T-helper 1 cell treated with Interleukin-12 subunit alpha and Interleukin-12 subunit beta and Interleukin-4 antibody, amounts not matched to agents 30 ng/mL and 1 ng/mL, for 36 hours (primary cell): ENCODE results near the gene SIDT1. TPM values are rescaled to one million over a fixed set of nuclear protein-coding genes. Genes with fewer than 3 reads are reported as not detected.

Experiments used
- intact Hi-C: fragments of 100-400 bp; cut with micrococcal nuclease; formaldehyde crosslinking; loops from one replicate; pipeline ENCODE4 v1.15.1; 2024
- total RNA-seq: library from RNA; stranded (reverse); gene quantifications from 2 replicates; pipeline ENCODE4 v1.2.3, GENCODE V29; 2022

The SIDT1 gene
- total RNA-seq, 1 donor from 2014 or later: 28.2 TPM

- intact Hi-C loops: no loop called here
Observed at GRCh38 chr3:113589971-113590370, 57.6 kb downstream of the SIDT1 start.

DNA sequence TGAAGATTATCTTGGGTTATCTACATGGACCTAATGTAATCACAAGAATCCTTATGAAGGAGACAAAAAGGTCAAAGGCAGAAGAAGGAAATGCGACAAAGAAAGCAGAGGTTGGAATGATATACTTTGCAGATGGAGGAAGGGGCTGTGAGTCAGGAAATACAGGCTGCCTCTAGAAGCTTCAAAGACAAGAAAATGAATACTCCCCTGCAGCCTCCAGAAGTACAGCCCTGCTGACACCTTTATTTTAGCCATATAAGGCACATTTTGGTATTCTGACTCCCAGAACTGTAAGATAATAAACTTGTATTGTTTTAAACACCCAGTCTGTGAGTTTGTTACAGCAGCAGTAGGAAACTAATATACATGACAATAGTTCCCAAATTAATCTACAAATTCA lies 58.6 kb downstream of the SIDT1 start:
- intact Hi-C loops: no loop called here

DNA sequence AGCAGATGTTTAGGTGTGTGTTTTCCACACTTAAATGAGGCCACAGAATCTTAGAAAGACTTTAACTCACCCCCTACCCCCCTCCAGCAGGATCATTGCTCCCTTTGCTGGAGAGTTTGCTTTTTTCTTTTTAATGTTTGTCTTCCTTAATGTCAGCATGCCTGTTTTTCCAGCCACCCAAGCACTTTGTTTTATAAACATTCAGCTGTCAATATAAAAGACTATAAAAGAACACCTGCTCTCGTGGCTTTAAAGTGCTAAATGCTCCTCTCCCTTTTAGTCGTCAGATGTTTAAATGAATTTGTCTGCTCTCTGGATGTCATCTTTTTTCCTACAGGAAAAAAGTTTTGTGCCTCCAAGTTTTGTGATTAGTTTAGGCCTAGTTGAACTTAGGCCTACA lies 61.7 kb downstream of the SIDT1 start:
- intact Hi-C loops: no loop called here

- intact Hi-C loops: no loop called here
Observed at GRCh38 chr3:113597596-113598354, 65.4 kb downstream of the SIDT1 start.

GRCh38 chr3:113600418-113601182 lies 68.2 kb downstream of the SIDT1 start:
- intact Hi-C loops: no loop called here

GRCh38 chr3:113601240-113601639 lies 68.9 kb downstream of the SIDT1 start:
- intact Hi-C loops: no loop called here

- intact Hi-C loops: no loop called here
Observed at GRCh38 chr3:113602256-113602655, 69.9 kb downstream of the SIDT1 start.

DNA sequence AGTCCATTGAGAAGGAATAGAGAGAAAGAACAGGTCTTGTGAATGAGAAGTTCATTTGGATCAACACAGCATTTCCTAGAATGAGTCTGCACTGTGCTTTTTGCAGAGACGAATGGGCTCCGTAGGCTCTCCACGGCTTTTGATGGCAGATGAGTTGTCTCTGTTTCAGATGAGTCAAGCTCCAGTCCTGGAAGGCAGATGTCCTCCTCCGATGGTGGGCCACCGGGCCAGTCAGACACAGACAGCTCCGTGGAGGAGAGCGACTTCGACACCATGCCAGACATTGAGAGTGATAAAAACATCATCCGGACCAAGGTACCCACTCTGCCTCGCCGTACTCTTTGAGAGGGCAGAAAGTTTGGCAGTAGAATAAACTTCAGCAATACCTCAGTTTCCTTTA lies 70.5 kb downstream of the SIDT1 start:
- intact Hi-C loops: no loop called here

GRCh38 chr3:113606539-113607218 lies 74.3 kb downstream of the SIDT1 start:
- intact Hi-C loops: loop anchor here (1.0 to 2.0 kb wide), 3 partner anchors 74 to 138 kb away; partner anchors contain the start of genes SIDT1 and USF3

DNA sequence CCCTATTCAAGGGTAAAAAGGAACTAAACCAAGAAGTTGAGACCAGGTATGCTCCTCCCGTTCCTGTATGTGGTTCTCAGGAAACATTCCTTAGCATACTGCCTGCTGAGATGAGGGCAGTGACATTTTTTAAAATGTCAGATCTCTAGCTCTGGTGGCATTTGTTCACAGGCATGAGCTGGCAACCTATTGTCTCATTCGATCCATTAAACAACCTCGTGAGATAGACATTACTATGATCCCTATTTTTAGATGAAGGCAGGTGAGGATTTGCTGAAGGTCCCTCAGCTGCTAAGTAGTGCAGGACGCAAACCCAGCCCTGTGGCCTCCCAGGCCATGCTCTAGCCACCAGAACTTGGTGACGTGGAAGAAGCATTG lies 74.9 kb downstream of the SIDT1 start:
- intact Hi-C loops: loop anchor here (1.0 to 2.0 kb wide), 3 partner anchors 74 to 138 kb away; partner anchors contain the start of genes SIDT1 and USF3

DNA sequence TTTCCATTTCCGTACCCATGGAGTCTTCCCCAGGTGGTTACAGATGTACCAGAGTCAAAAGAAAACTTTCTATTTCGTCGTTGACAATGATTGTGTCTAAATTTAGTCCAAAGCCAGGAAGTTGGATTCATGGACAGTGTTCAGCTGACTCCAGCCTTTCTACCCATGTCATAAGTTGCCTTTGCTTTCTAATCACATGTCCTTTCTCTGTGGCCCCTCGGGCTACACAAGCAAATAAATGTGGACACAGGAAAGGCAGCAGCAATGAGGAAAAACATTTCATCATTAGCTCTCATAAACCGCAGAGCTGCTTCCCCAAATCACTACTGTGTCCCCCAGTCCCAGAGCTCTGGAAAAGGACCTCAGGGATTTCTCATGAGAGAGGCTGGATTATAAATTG lies 82.0 kb downstream of the SIDT1 start:
- intact Hi-C loops: no loop called here

- intact Hi-C loops: no loop called here
Observed at GRCh38 chr3:113615976-113616375, 83.6 kb downstream of the SIDT1 start.

DNA sequence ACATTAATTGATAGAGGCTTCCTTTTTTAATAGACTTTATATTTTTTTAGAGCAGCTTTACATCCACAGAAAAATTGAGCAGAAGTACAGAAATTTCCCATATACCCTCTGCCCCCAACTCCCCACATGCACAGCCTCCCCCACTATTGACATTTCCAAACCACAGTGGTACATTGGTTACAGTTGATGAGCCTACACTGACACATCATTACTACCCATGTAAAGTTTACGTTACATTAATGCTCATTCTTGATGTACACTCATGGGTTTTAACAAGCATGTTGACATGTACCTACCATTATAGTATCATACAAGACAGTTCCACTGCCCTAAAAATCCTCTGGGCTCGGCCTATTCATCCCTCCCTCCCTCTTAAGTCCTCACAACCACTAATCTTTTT lies 85.4 kb downstream of the SIDT1 start:
- intact Hi-C loops: no loop called here

- intact Hi-C loops: no loop called here
Observed at GRCh38 chr3:113620091-113620490, 87.7 kb downstream of the SIDT1 start.

DNA sequence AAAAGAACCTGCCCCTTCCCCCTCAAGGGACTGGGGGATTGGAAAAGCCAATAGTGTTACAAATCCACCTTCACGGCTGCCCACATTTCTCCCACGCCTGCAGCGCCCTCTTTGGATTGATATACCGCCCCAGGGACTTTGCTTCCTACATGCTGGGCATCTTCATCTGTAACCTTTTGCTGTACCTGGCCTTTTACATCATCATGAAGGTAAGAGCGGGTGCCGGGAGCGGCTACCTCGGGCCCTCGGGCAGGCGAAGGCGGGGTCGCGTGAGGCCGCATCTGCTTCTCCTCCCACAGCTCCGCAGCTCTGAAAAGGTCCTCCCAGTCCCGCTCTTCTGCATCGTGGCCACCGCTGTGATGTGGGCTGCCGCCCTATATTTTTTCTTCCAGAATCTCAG lies 91.0 kb downstream of the SIDT1 start:
- intact Hi-C loops: no loop called here

GRCh38 chr3:113623811-113624210 lies 91.5 kb downstream of the SIDT1 start:
- intact Hi-C loops: no loop called here

DNA sequence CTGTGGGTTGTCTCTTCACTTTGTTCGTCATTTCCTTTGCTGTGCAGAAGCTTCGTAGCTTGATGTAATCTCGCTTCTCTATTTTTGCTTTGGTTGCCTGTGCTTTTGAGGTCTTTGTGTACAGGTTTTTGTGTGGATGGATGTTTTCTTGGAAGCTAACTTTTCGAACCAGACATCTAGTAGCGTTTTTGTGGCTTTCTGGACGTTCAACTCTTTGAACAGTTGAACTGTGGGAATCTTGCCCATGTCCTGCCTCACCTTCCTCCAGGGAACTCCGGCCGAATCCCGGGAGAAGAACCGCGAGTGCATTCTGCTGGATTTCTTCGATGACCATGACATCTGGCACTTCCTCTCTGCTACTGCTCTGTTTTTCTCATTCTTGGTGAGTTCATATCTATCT lies 93.5 kb downstream of the SIDT1 start:
- intact Hi-C loops: loop anchor here (1.0 to 2.0 kb wide), 3 partner anchors 118 to 575 kb away; no protein-coding TSS in a partner anchor

- intact Hi-C loops: loop anchor here (1.0 to 2.0 kb wide), 3 partner anchors 118 to 576 kb away; no protein-coding TSS in a partner anchor
Observed at GRCh38 chr3:113626503-113627371, 94.4 kb downstream of the SIDT1 start.

DNA sequence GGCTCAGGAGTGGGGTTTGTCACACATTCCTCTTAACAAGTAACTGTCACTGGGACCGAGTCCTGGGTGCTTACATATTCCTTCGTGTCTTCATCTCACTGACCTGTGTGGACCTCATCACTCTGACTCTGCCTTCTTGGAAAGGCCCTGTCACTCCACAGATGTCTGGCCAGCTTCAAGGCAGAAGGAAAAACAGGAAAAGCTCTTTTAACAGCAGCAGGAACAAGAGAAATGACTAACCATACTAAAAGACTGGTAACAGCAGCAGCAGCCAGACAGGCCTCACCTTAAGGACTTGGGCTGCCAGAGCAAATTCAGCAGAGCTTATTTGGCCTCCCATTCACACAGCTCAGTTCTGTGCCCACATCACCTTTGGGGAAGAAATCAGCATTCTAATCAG lies 96.0 kb downstream of the SIDT1 start:
- intact Hi-C loops: no loop called here

DNA sequence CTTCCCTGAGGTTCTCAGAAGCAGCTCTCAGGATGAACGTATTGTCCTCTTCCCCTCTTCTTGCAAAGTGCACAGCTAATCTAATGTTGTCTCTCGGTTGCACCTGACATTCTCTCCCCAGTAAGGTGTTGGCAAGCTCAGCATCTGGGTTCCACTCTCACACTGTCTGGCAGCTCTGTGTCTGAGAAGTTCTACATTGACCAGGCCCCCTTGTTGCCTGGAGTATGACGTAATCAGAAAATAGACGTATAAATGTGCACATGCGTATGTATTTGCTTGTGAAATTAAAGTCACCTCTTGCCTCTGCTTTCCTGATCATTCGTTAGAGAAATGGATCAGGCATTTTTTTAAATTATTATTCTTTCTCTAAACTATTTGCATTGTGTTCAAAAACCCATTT lies 96.4 kb downstream of the SIDT1 start:
- intact Hi-C loops: no loop called here
